HepG2 (cell line): ENCODE measurements around the gene SLC22A7. TPM values are rescaled to one million over a fixed set of nuclear protein-coding genes. Genes with fewer than 3 reads are reported as not detected.

ENCODE experiments used
- CSRNP2 ChIP-seq: sonication (generic); formaldehyde crosslinking; conservative IDR thresholded peaks from 2 replicates; pipeline ENCODE4 v1.8.0; 2022; ENCODE audit warnings: low read depth, missing genetic modification reagents
- GFI1 ChIP-seq: sonication (generic); formaldehyde crosslinking; IDR thresholded peaks from 2 replicates; pipeline ENCODE4 v1.5.0; 2020; ENCODE audit warnings: missing genetic modification reagents, mild to moderate bottlenecking, borderline replicate concordance
- KAT2B ChIP-seq: fragments of 150-350 bp; IDR thresholded peaks from 2 replicates; pipeline ENCODE4 v1.6.1; 2014; ENCODE audit warnings: low read depth, low read length, borderline replicate concordance
- MNT ChIP-seq: fragments of 450-650 bp; IDR thresholded peaks from 2 replicates; pipeline ENCODE4 v1.6.1; 2016
- NCOA2 ChIP-seq: sonication (generic); formaldehyde crosslinking; IDR thresholded peaks from 2 replicates; pipeline ENCODE4 v1.8.0; 2022; ENCODE audit warnings: inconsistent platforms
- SALL1 ChIP-seq: sonication (generic); formaldehyde crosslinking; IDR thresholded peaks from 2 replicates; pipeline ENCODE4 v1.8.0; 2022; ENCODE audit warnings: mild to moderate bottlenecking, missing genetic modification reagents
- SNAPC2 ChIP-seq: sonication (generic); formaldehyde crosslinking; IDR thresholded peaks from 2 replicates; pipeline ENCODE4 v1.8.1; 2022; ENCODE audit warnings: mild to moderate bottlenecking, missing genetic modification reagents
- SRSF4 ChIP-seq: fragments of 200-400 bp; formaldehyde crosslinking; IDR thresholded peaks from one replicate; pipeline ENCODE4 v1.6.1; 2018; ENCODE audit warnings: mild to moderate bottlenecking, low read depth, low read length, moderate library complexity; ENCODE audit not compliant: poor library complexity, severe bottlenecking
- ZFP36 ChIP-seq: fragments of 150-350 bp; IDR thresholded peaks from 2 replicates; pipeline ENCODE4 v1.6.1; 2018; ENCODE audit warnings: borderline replicate concordance, low read length, low read depth; ENCODE audit not compliant: partially characterized antibody
- ZNF407 ChIP-seq: sonication (generic); formaldehyde crosslinking; IDR thresholded peaks from one replicate; pipeline ENCODE4 v1.5.1; 2020; ENCODE audit warnings: mild to moderate bottlenecking, missing genetic modification reagents; ENCODE audit errors: not compliant biosample characterization
- ZNF414 ChIP-seq: sonication (generic); formaldehyde crosslinking; IDR thresholded peaks from 2 replicates; pipeline ENCODE4 v1.5.0; 2020; ENCODE audit warnings: missing genetic modification reagents
- ZNF44 ChIP-seq: sonication (generic); formaldehyde crosslinking; IDR thresholded peaks from 2 replicates; pipeline ENCODE4 v1.5.1; 2020; ENCODE audit warnings: mild to moderate bottlenecking, missing genetic modification reagents
- ZNF574 ChIP-seq: sonication (generic); formaldehyde crosslinking; IDR thresholded peaks from 2 replicates; pipeline ENCODE4 v1.4.0; 2020; ENCODE audit warnings: missing genetic modification reagents
- polyA plus RNA-seq, 8 experiments: library from polyadenylated mRNA; depleted of rRNA in 3 of 8; stranded (reverse) in 7 of 8; unstranded in 1 of 8; fragments of >200 nt; fragmentation: Illumina TruSeq in 4 of 8; extraction: Trizol in 4 of 8; gene quantifications; 2 replicates each; pipeline versions ENCODE4 v1.2.1 to v1.2.3, GENCODE V29; 2011 to 2016; ENCODE audit warnings: low read depth in 4 of 8, missing spikeins in 1 of 8, mixed read lengths in 1 of 8; ENCODE audit not compliant: insufficient read depth in 1 of 8
- total RNA-seq, 5 experiments: library from RNA; depleted of rRNA; stranded (reverse); fragments of >200 nt; fragmentation: Illumina TruSeq; extraction: Trizol; gene quantifications; 2 replicates each; pipeline ENCODE4 v1.2.3, GENCODE V29; 2016; ENCODE audit warnings: low read depth in 1 of 5

SLC22A7 gene
- total and polyA plus RNA-seq, 2 of the 13 experiments (the other 11 are each of a cell fraction or from before 2014, with no cell fraction given) = 5.3 to 22.6 TPM

GRCh38 chr6:43267619-43268354, 30.3 kb upstream of the SLC22A7 start (continued):
- peak; percentile 98; the same call in 1 of the 2 replicates for TF ChIP-seq SNAPC2 (CRISPR knock-in tag)
- TF ChIP-seq NCOA2 (CRISPR knock-in tag) = peak; percentile 100
- TF ChIP-seq GFI1 (CRISPR knock-in tag) = peak; percentile 98
- no peak for TF ChIP-seq ZNF407 (CRISPR knock-in tag)
- TF ChIP-seq ZNF44 (CRISPR knock-in tag) = peak; percentile 98
- peak; percentile 97 for TF ChIP-seq MNT
- TF ChIP-seq SRSF4 = no peak
- TF ChIP-seq CSRNP2 (CRISPR knock-in tag) = peak; percentile 83; the same call in 1 of the 2 replicates
- TF ChIP-seq SALL1 = peak; percentile 100
- TF ChIP-seq ZFP36 = no peak
- no peak for TF ChIP-seq KAT2B
- peak; percentile 99 for TF ChIP-seq ZNF414 (CRISPR knock-in tag)
- peak; percentile 95 for TF ChIP-seq ZNF574 (CRISPR knock-in tag)
